Measurements from ENCODE around the gene SARDH.

Gene SARDH

GRCh38 chr9:133735415-133735775 lies 2.8 kb downstream of the SARDH start:
- no peak for TF ChIP-seq ZNF48 (tag by site-specific recombination; IDR thresholded peaks at IDR 0.05)
- TF ChIP-seq ZXDB (tag by site-specific recombination; IDR thresholded peaks at IDR 0.05), result no peak
- no peak for TF ChIP-seq ZNF558 (tag by site-specific recombination; IDR thresholded peaks at IDR 0.05)
- H3K9me3 ChIP-seq (ENCODE audit: control insufficient read depth, insufficient read depth, low read depth, low read length), result no peaks in the 10 kb centered on the region
- H3K36me3 ChIP-seq (ENCODE audit: control insufficient read depth in 2 of 2, insufficient read depth in 1 of 2, low read length in 2 of 2), result no peaks in the 10 kb centered on the region
- no peaks in the 10 kb centered on the region for H3K4me1 ChIP-seq (ENCODE audit: control insufficient read depth, insufficient read depth, low read length)
- no peak overlapping the region for H3K4me3 ChIP-seq (ENCODE audit: low read depth, low read length)
- ChIA-PET POLR2A (interaction anchor here (0.7 kb wide), 1 partner anchor 197 kb away, joined by 3 read pairs; no protein-coding TSS in a partner anchor), CTCF (interaction anchor here (0.6 to 4.0 kb wide), 4 partner anchors 7 to 1307 kb away, joined by 3 to 21 read pairs (median 4); no protein-coding TSS in a partner anchor)
- no peak overlapping the region for H3K27ac ChIP-seq (ENCODE audit: extremely low read depth, low read depth, low read length)

DNA sequence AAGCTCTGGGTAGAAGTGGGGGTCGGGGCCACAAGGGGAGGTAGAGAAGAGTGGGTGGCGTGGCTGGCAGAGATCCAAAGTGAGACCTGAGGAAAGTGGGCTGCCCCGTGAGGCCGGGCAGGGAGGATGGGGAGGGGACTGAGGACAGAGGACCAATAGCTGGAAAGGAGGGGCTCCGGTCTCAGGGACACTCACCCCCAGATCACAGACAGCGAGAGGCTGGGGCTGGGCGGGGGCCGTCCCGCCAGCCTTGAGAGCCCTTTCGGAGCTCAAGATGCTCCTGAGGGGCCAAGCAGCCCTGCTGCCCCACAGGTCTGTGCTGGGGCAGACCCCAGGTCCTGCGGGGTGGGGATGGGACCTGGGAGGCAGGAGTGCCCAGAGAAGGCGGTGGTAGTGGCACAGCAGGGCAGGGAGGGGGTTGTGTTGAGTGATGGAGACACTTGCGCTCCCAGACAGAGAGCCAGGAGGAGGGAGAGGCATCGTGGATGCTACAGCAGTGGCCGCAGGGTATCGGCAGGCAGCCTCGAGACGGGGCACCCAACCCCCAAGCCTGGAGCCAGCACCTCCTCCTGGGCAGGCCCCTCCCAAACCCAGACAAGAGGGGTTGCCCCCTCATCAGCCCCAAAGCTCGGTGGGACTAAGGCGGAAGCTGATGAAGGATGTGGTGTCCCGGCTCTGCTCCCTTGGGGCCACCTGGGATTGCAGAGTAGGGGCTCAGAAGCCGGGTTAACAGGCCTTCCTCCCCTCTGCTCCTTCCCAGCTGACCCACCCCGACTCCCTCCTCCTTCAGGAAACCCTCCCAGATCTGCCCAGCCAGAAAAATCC lies 3.4 kb downstream of the SARDH start:
- H3K36me3 ChIP-seq (ENCODE audit: control insufficient read depth in 2 of 2, insufficient read depth in 1 of 2, low read length in 2 of 2), result no peaks in the 10 kb centered on the region
- no peaks in the 10 kb centered on the region for H3K9me3 ChIP-seq (ENCODE audit: control insufficient read depth, insufficient read depth, low read depth, low read length)
- TF ChIP-seq ZNF747 (tag by site-specific recombination; IDR thresholded peaks at IDR 0.05), result no peak
- 0 out of 2 replicates have a peak, but pooled peaks have one; percentile 10 for TF ChIP-seq ZNF24 (tag by site-specific recombination; IDR thresholded peaks at IDR 0.05)
- no peak for TF ChIP-seq ZNF133 (tag by site-specific recombination; IDR thresholded peaks at IDR 0.05)
- no peak for TF ChIP-seq ZNF610 (tag by site-specific recombination; IDR thresholded peaks at IDR 0.05; ENCODE audit: borderline replicate concordance)
- no peak for TF ChIP-seq ZNF394 (tag by site-specific recombination; IDR thresholded peaks at IDR 0.05; ENCODE audit: borderline replicate concordance)
- TF ChIP-seq ZNF335 (tag by site-specific recombination; conservative IDR thresholded peaks at IDR 0.05), result no peak
- CTCF ChIA-PET, result interaction anchor here (1.1 to 4.0 kb wide), 2 partner anchors 8 to 555 kb away, joined by 3 to 21 read pairs; no protein-coding TSS in a partner anchor
- no peak overlapping the region for H3K4me3 ChIP-seq (ENCODE audit: low read depth, low read length)
- H3K27ac ChIP-seq (ENCODE audit: extremely low read depth, low read depth, low read length), result no peak overlapping the region
- H3K4me1 ChIP-seq (ENCODE audit: control insufficient read depth, insufficient read depth, low read length), result no peaks in the 10 kb centered on the region
- POLR2A ChIA-PET, result no interaction called here

- Histone ChIP-seq H3K27ac (ENCODE audit: extremely low read depth, low read depth, low read length) (no peak overlapping the region), H3K4me1 (ENCODE audit: control insufficient read depth, insufficient read depth, low read length) (no peaks in the 10 kb centered on the region), H3K36me3 (ENCODE audit: control insufficient read depth in 2 of 2, insufficient read depth in 1 of 2, low read length in 2 of 2) (no peaks in the 10 kb centered on the region), H3K4me3 (ENCODE audit: low read depth, low read length) (no peak overlapping the region), H3K9me3 (ENCODE audit: control insufficient read depth, insufficient read depth, low read depth, low read length) (no peaks in the 10 kb centered on the region)
- TF ChIP-seq ZNF24 (tag by site-specific recombination; IDR thresholded peaks at IDR 0.05) (peak; percentile 99), ZBTB7A (tag by site-specific recombination; IDR thresholded peaks at IDR 0.05; ENCODE audit: low read depth) (no peak)
- ChIA-PET POLR2A (no interaction called here), CTCF (interaction anchor here (4.0 kb wide), 1 partner anchor 9 kb away, joined by 21 read pairs; no protein-coding TSS in a partner anchor)
These were observed 4.2 kb downstream of the SARDH start for GRCh38 chr9:133733796-133734533.

GRCh38 chr9:133733421-133733795 lies 4.7 kb downstream of the SARDH start:
- ChIA-PET POLR2A (no interaction called here), CTCF (interaction anchor here (0.6 to 4.0 kb wide), 2 partner anchors 9 to 75 kb away, joined by 3 to 21 read pairs; no protein-coding TSS in a partner anchor)

More at GRCh38 chr9:133733421-133733795, 4.7 kb downstream of the SARDH start:
- no peak for TF ChIP-seq ZNF311 (tag by site-specific recombination; IDR thresholded peaks at IDR 0.05; ENCODE audit: borderline replicate concordance)
- TF ChIP-seq GLI4 (tag by site-specific recombination; IDR thresholded peaks at IDR 0.05), result no peak
- no peak for TF ChIP-seq ZNF544 (tag by site-specific recombination; IDR thresholded peaks at IDR 0.05)
- TF ChIP-seq GLIS2 (tag by site-specific recombination; IDR thresholded peaks at IDR 0.05), result no peak; the same call in 1 of the 2 replicates
- no peak for TF ChIP-seq TRIM28 (IDR thresholded peaks at IDR 0.05; ENCODE audit: borderline replicate concordance, low read length)
- no peak for TF ChIP-seq ZNF768 (tag by site-specific recombination; IDR thresholded peaks at IDR 0.05)
- TF ChIP-seq ZFHX2 (tag by site-specific recombination; conservative IDR thresholded peaks at IDR 0.05), result peak; percentile 32; the same call in 1 of the 2 replicates
- Histone ChIP-seq H3K4me3 (ENCODE audit: low read depth, low read length) (no peak overlapping the region), H3K9me3 (ENCODE audit: control insufficient read depth, insufficient read depth, low read depth, low read length) (no peaks in the 10 kb centered on the region), H3K27ac (ENCODE audit: extremely low read depth, low read depth, low read length) (no peak overlapping the region), H3K4me1 (ENCODE audit: control insufficient read depth, insufficient read depth, low read length) (no peaks in the 10 kb centered on the region), H3K36me3 (ENCODE audit: control insufficient read depth in 2 of 2, insufficient read depth in 1 of 2, low read length in 2 of 2) (no peaks in the 10 kb centered on the region)

All from HEK293 (cell line).